KMS-11 (cell line): ENCODE measurements around the gene JARID2.

Source experiments
- H2AFZ ChIP-seq: fragments of 200-600 bp; sonication (generic); 2 replicates; pipeline ENCODE4 v1.6.1; 2016; ENCODE audit warnings: antibody characterized with exemption, mixed run types, low read depth
- H3K27ac ChIP-seq: fragments of 200-600 bp; sonication (generic); 2 replicates; pipeline ENCODE4 v1.6.1; 2016; ENCODE audit warnings: mild to moderate bottlenecking, mixed run types
- H3K27me3 ChIP-seq: fragments of 200-600 bp; sonication (generic); 2 replicates; pipeline ENCODE4 v1.6.1; 2017; ENCODE audit warnings: mild to moderate bottlenecking, low read depth, mixed run types, moderate library complexity; ENCODE audit not compliant: insufficient read depth
- H3K36me3 ChIP-seq: fragments of 200-600 bp; sonication (generic); 2 replicates; pipeline ENCODE4 v1.6.1; 2017; ENCODE audit warnings: mild to moderate bottlenecking, mixed run types; ENCODE audit not compliant: insufficient read depth
- H3K4me1 ChIP-seq: fragments of 200-600 bp; sonication (generic); 2 replicates; pipeline ENCODE4 v1.6.1; 2016; ENCODE audit warnings: mild to moderate bottlenecking, low read depth, mixed run types; ENCODE audit not compliant: poor library complexity, severe bottlenecking
- H3K4me2 ChIP-seq: fragments of 200-600 bp; sonication (generic); 2 replicates; pipeline ENCODE4 v1.7.0; 2016; ENCODE audit warnings: mild to moderate bottlenecking, mixed run types
- H3K4me3 ChIP-seq: fragments of 200-600 bp; sonication (generic); IDR thresholded peaks from 2 replicates; pipeline ENCODE4 v1.6.1; 2017; ENCODE audit warnings: low read depth, low read length, mixed read lengths; ENCODE audit not compliant: insufficient read depth
- H3K79me2 ChIP-seq: fragments of 200-600 bp; sonication (generic); 2 replicates; pipeline ENCODE4 v1.6.1; 2016; ENCODE audit warnings: low read depth, mixed run types; ENCODE audit not compliant: insufficient read depth
- H3K9ac ChIP-seq: fragments of 200-600 bp; sonication (generic); 2 replicates; pipeline ENCODE4 v1.6.1; 2016; ENCODE audit warnings: mild to moderate bottlenecking, mixed run types
- H4K20me1 ChIP-seq: fragments of 200-600 bp; sonication (generic); 2 replicates; pipeline ENCODE4 v1.6.1; 2016; ENCODE audit warnings: mild to moderate bottlenecking, mixed run types; ENCODE audit not compliant: insufficient read depth
- CTCF ChIP-seq: fragments of 200-600 bp; sonication (generic); conservative IDR thresholded peaks from 2 replicates; pipeline ENCODE4 v1.6.1; 2017; ENCODE audit warnings: low read depth, mild to moderate bottlenecking, antibody characterized with exemption, low read length, moderate library complexity, mixed read lengths

JARID2 gene

GRCh38 chr6:15387118-15387517, 141.2 kb downstream of the JARID2 start:
- no peak for TF ChIP-seq CTCF
- no peak overlapping the region for H3K4me3 ChIP-seq
- no peaks in the 10 kb centered on the region for H4K20me1 ChIP-seq
- no peak overlapping the region for H3K4me2 ChIP-seq
- no peaks in the 10 kb centered on the region for H3K36me3 ChIP-seq
- H3K9ac ChIP-seq = no peak overlapping the region
- no peak overlapping the region for H3K27ac ChIP-seq
- H3K27me3 ChIP-seq = no peaks in the 10 kb centered on the region
- peaks cover 26% of the 10 kb centered on the region for H3K4me1 ChIP-seq
- H3K79me2 ChIP-seq = peaks cover 7% of the 10 kb centered on the region
- H2AFZ ChIP-seq = no peak overlapping the region

DNA sequence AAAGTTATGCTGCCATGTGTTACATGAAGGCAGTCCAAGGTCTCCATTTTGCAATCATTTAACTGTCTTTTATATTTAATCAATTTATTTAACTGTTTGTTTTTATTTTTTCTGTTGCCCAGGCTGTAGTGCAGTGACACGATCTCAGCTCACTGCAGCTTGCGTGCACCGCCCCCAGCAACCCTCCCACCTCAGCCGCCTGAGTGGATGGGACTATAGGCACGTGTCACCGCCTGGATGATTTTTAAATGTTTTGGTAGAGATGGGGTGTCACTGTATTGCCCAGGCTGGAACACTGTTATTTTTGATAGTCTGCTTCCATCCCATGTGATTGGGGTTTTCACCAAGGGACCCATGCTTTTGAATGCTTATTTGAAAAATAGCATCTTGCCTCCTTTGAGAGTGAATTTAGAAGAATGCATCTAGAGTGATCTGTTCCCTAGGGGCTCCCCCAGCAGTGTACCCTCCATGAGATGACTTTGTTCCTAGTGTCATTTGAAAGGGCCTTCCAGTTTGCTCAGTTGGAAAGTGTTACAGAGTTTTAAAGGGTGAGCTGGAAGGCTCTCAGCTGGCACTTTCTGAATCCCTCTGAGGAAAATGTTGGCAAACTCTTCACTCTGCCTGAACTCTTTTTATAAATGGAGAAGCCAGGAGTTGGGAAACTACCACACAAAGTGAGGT, 143.4 kb downstream of the JARID2 start:
- H2AFZ ChIP-seq = no peak overlapping the region
- no peaks in the 10 kb centered on the region for H3K36me3 ChIP-seq
- H3K79me2 ChIP-seq = peaks cover 7% of the 10 kb centered on the region
- H4K20me1 ChIP-seq = no peaks in the 10 kb centered on the region
- H3K4me3 ChIP-seq = no peak overlapping the region
- H3K9ac ChIP-seq = no peak overlapping the region; the same call in 1 of the 2 replicates
- H3K27me3 ChIP-seq = no peaks in the 10 kb centered on the region
- TF ChIP-seq CTCF = no peak
- peak overlapping the region; percentile 48 for H3K4me2 ChIP-seq
- H3K27ac ChIP-seq = peak overlapping the region; percentile 27; the same call in 1 of the 2 replicates
- H3K4me1 ChIP-seq = peaks cover 26% of the 10 kb centered on the region

GRCh38 chr6:15389765-15390723, 144.2 kb downstream of the JARID2 start:
- peaks cover 26% of the 10 kb centered on the region for H3K4me1 ChIP-seq
- peak overlapping the region; percentile 48 for H3K4me2 ChIP-seq

GRCh38 chr6:15391500-15391899, 145.6 kb downstream of the JARID2 start:
- H3K4me2 ChIP-seq = no peak overlapping the region
- peaks cover 26% of the 10 kb centered on the region for H3K4me1 ChIP-seq
- H3K4me3 ChIP-seq = no peak overlapping the region
- H3K79me2 ChIP-seq = peaks cover 12% of the 10 kb centered on the region
- H3K36me3 ChIP-seq = no peaks in the 10 kb centered on the region
- H4K20me1 ChIP-seq = no peaks in the 10 kb centered on the region
- no peaks in the 10 kb centered on the region for H3K27me3 ChIP-seq
- no peak overlapping the region for H3K27ac ChIP-seq
- no peak overlapping the region for H2AFZ ChIP-seq
- no peak overlapping the region for H3K9ac ChIP-seq
- no peak for TF ChIP-seq CTCF

More at GRCh38 chr6:15389765-15390723, 144.2 kb downstream of the JARID2 start:
- peaks cover 7% of the 10 kb centered on the region for H3K79me2 ChIP-seq
- H4K20me1 ChIP-seq = no peaks in the 10 kb centered on the region
- no peak overlapping the region for H2AFZ ChIP-seq
- H3K27ac ChIP-seq = peak overlapping the region; percentile 27; the same call in 1 of the 2 replicates
- peak; percentile 86 for TF ChIP-seq CTCF
- no peak overlapping the region; the same call in 1 of the 2 replicates for H3K9ac ChIP-seq
- H3K4me3 ChIP-seq = no peak overlapping the region
- no peaks in the 10 kb centered on the region for H3K27me3 ChIP-seq
- no peaks in the 10 kb centered on the region for H3K36me3 ChIP-seq
